ENCODE results near the gene AP1B1. TPM values are rescaled to one million over a fixed set of nuclear protein-coding genes. Genes with fewer than 3 reads are reported as not detected.

The AP1B1 gene
- total and polyA plus RNA-seq, 2 of the 8 experiments (the other 6 are each of a cell fraction or from before 2014, with no cell fraction given): 64.2 to 86.8 TPM

- Histone ChIP-seq H4K5ac (ENCODE audit: insufficient read length, low read depth, low read length) (peak within 1 kb of the TSS; percentile 23), H3K14ac (ENCODE audit: insufficient read length) (no peak within 1 kb of the TSS), H3K36me3 (ENCODE audit: control insufficient read depth in 2 of 4, insufficient read depth in 4 of 4, low read length in 3 of 4) (peaks cover 0 to 12% (median 0%) of the 10 kb centered on the region in 4 experiments; a peak in 1 of 8 replicates), H3K27me3 (replicated peaks in 1 of 4; ENCODE audit: control insufficient read depth in 3 of 4, extremely low read depth in 1 of 4, insufficient read depth in 3 of 4, low read length in 3 of 4) (peaks cover 29 to 46% (median 43%) of the 10 kb centered on the region in 4 experiments), H2BK15ac (ENCODE audit: low read length) (no peak within 1 kb of the TSS), H3K4me3 (ENCODE audit: extremely low read depth in 1 of 4, insufficient read depth in 2 of 4, low read depth in 3 of 4, low read length in 4 of 4) (peak within 1 kb of the TSS; percentile 27 to 56 (median 38); a peak in 7 of 8 replicates), H3K79me1 (ENCODE audit: low read depth, low read length) (no peaks in the 10 kb centered on the region), H3K4me2 (ENCODE audit: insufficient read depth in 1 of 2, low read depth in 2 of 2, low read length in 2 of 2) (peak within 1 kb of the TSS; percentile 68 to 74), H2BK20ac (ENCODE audit: low read length) (no peak within 1 kb of the TSS), H3K4me1 (replicated peaks in 1 of 4; ENCODE audit: control insufficient read depth in 3 of 4, insufficient read depth in 4 of 4, low read length in 3 of 4) (peaks cover 0 to 16% (median 9%) of the 10 kb centered on the region in 4 experiments; a peak in 6 of 7 replicates), H2BK120ac (replicated peaks; ENCODE audit: low read depth, low read length) (no peak within 1 kb of the TSS), H3K4ac (replicated peaks; ENCODE audit: insufficient read length, low read depth, low read length) (no peak within 1 kb of the TSS), H3K9me3 (ENCODE audit: insufficient read depth in 2 of 2, low read depth in 1 of 2, low read length in 1 of 2) (peaks cover 7 to 8% of the 10 kb centered on the region in 2 experiments; a peak in 3 of 4 replicates), H2BK5ac (ENCODE audit: low read depth, low read length) (no peak within 1 kb of the TSS), H2AK5ac (ENCODE audit: low read depth, low read length) (no peak within 1 kb of the TSS), H4K8ac (ENCODE audit: extremely low read depth, insufficient read depth, low read length) (peak within 1 kb of the TSS; percentile 35), H3K9ac (replicated peaks in 1 of 4; ENCODE audit: extremely low read depth in 1 of 4, low read depth in 3 of 4, low read length in 3 of 4) (no peak within 1 kb of the TSS), H4K91ac (replicated peaks; ENCODE audit: insufficient read length, low read length) (no peak within 1 kb of the TSS), H3K27ac (ENCODE audit: low read depth, low read length) (no peak within 1 kb of the TSS), H3K56ac (replicated peaks; ENCODE audit: insufficient read length, low read depth, low read length) (no peak within 1 kb of the TSS), H3K23ac (ENCODE audit: insufficient read length) (no peak within 1 kb of the TSS), H3K18ac (ENCODE audit: extremely low read depth, low read length) (peak within 1 kb of the TSS; percentile 32), H4K20me1 (replicated peaks in 1 of 2; ENCODE audit: control insufficient read depth in 1 of 2, insufficient read depth in 2 of 2, low read length in 2 of 2) (peaks cover 6 to 11% of the 10 kb centered on the region in 2 experiments), H3K23me2 (ENCODE audit: low read depth, low read length) (peaks cover 6% of the 10 kb centered on the region; the same call in 1 of the 2 replicates), H2BK12ac (ENCODE audit: low read depth, low read length) (peak within 1 kb of the TSS; percentile 39; the same call in 1 of the 2 replicates), H2AFZ (ENCODE audit: low read length) (peak within 1 kb of the TSS; percentile 9; the same call in 1 of the 2 replicates), H3K79me2 (ENCODE audit: control insufficient read depth in 1 of 2, insufficient read depth in 2 of 2, low read length in 2 of 2) (no peaks in the 10 kb centered on the region)
- FAIRE-seq: no peak
- POLR2A ChIA-PET (ENCODE audit: partially characterized antibody): interaction anchor here (0.9 to 2.3 kb wide), 4 partner anchors 10 to 36 kb away, joined by 3 to 8 read pairs (median 4); partner anchors contain the start of gene GAS2L1
- peak; percentile 86 for TF ChIP-seq SUZ12 (IDR thresholded peaks at IDR 0.05; ENCODE audit: low read length)
- TF ChIP-seq YY1 (IDR thresholded peaks at IDR 0.05; ENCODE audit: low read depth, low read length): no peak
- TF ChIP-seq KDM1A (IDR thresholded peaks at IDR 0.05; ENCODE audit: borderline replicate concordance, low read length): 0 out of 2 replicates have a peak, but pooled peaks have one; percentile 20
- peak; percentile 79 for TF ChIP-seq EZH2 (IDR thresholded peaks at IDR 0.05; ENCODE audit: low read depth, low read length, severe bottlenecking)
- TF ChIP-seq, protein P1, sequence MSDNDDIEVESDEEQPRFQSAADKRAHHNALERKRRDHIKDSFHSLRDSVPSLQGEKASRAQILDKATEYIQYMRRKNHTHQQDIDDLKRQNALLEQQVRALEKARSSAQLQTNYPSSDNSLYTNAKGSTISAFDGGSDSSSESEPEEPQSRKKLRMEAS (IDR thresholded peaks at IDR 0.05): 0 out of 2 replicates have a peak, but pooled peaks have one; percentile 3
- no peak for TF ChIP-seq POLR2AphosphoS5 (IDR thresholded peaks at IDR 0.05; ENCODE audit: low read depth, low read length)
- TF ChIP-seq KDM4A (IDR thresholded peaks at IDR 0.05; ENCODE audit: low read depth, low read length, severe bottlenecking): peak; percentile 36
- peak in 1 of 2 experiments; percentile 69 for DNase-seq (ENCODE audit: low read depth in 1 of 2, low spot score in 2 of 2)
- WGBS, 2 experiments (ENCODE audit: extremely low coverage in 1 of 2, insufficient coverage in 1 of 2, insufficient read length in 1 of 2, insufficient replicate concordance in 2 of 2, low coverage in 1 of 2, low lambda C conversion rate in 2 of 2, missing lambda C conversion rate in 1 of 2): 8% methylated on average over 56 of the region's 103 CpGs; no CpG with 5 or more reads in 1 of the 2 experiments
- CTCF ChIA-PET (ENCODE audit: partially characterized antibody): interaction anchor here (1.1 kb wide), 1 partner anchor 44 kb away, joined by 3 read pairs; no protein-coding TSS in a partner anchor
These were observed 72.9 kb downstream of the AP1B1 start, which contains the start of gene RASL10A for GRCh38 chr22:29315286-29316140. TSS of gene RASL10A (minus strand) at chr22:29315697. CDS start at chr22:29315246, 451 bp downstream.

Measured in H1 (cell line).